ENCODE data around the gene SF3B6.
A peak's percentile ranks its signal among the peaks of the same experiment; 100 is the strongest.
"Not testable (repeated sequence)": the region's sequence is repeated elsewhere in the genome, so short reads cannot be mapped to it uniquely, and the experiment has no call there.

SF3B6 gene

GRCh38 chr2:24049485-24050021 is 26.6 kb downstream of the SF3B6 start, which contains the start of gene FKBP1B:
TSS of gene FKBP1B (plus strand) at chr2:24049741. CDS start at chr2:24049850, 109 bp downstream.
- peak; percentile 52 for DNase-seq

DNA sequence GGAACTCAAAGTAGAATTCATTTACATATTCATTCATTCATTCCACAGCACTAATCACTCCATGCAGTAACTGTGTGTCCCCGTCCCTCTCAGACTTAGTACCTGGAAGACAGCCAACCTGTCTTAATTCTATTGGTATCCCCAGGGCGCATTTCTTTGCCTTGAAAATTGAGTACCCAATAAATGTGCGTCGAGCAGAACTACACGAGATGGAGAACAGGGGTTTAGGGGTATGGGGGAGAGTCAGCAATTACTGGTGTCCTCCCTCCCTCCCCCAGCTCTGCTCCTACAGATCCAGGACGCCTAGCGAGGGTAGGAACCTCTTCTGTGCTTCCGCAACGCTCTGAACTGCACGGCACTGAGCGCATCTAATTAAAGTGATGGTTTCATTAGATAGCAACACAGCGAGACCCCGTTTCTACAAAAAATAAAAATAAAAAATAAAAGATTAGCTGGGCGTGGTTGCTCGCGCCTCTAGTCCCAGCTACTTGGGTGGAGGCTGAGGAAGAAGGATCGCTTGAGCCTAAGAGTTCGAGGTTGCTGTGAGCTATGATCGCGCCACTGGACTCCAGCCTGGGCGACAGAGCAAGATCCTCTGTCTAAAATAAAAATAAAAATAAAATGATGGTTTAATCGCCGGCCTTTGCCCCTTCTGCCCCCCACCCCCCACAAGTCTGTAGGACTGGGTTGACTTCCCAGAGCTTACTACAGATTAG is 27.2 kb downstream of the SF3B6 start:
- no peak for DNase-seq

DNA sequence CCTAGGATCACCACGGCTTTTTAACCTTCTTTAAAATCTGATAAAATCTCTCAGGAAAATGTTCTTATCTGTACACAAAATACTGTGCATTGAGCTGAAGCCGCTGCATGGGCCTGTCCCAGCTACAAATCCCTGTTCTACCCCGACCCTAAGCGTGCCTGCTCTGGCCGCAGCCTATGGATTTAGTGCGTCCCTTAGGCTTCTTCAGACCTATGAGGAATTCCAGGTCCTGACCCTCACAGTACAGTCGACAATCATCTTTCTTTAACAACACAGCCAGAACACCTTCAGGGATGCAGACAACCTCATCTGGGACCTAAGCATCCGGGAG is 28.5 kb downstream of the SF3B6 start:
- DNase-seq: no peak

GRCh38 chr2:24046930-24047702 is 29.0 kb downstream of the SF3B6 start, which contains the start of gene WDCP:
TSS of gene WDCP (minus strand) at chr2:24047391. CDS start at chr2:24039494, 7,897 bp downstream.
- DNase-seq: peak; percentile 94

- DNase-seq: no peak
Observed at GRCh38 chr2:24046599-24046929, 29.6 kb downstream of the SF3B6 start.

DNA sequence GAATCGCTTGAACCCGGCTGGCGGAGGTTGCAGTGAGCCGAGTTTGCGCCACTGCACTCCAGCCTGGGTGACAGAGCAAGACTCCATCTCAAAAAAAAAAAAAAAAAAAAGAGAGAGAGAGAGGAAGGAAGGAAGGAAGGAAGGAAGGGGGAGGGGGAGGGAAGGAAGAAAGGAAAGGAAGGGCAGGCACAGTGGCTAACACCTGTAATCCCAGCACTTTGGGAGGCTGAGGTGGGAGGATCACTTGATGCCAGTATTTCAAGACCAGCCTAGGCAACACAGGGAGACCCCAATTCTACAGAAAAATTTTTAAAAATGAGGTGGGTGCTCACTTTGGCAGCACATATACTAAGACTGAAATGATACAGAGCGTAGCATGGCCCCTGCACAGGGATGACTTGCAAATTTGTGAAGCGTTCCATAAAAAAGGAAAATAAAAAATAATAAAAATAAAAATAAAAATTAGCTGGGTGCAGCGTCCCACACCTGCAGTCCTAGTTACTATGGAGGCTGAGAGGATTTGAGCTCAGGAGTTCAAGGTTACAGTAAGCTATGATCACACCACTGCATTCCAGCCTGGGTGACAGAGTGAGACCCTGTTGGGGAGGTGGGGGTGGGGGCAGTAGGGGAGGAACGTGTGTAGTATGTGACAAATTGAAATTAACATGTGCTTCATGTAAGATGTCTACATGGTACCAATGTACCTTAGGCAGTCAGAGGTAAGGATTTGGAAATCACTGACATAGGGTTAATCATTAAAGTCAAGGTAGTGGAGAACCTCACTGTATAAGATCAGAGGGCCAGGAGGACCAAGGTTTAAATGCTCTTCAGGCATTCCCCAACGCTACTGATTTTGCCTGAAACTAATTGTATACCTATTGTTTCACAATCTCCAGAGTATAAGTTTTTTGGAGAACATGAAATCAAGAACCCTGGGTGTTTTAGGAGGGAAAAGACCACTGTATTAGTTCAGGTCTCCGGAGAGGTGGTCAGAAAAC is 30.3 kb downstream of the SF3B6 start:
- DNase-seq: no peak

- not testable (repeated sequence) for DNase-seq
Observed at GRCh38 chr2:24043133-24043532, 33.0 kb downstream of the SF3B6 start.

DNA sequence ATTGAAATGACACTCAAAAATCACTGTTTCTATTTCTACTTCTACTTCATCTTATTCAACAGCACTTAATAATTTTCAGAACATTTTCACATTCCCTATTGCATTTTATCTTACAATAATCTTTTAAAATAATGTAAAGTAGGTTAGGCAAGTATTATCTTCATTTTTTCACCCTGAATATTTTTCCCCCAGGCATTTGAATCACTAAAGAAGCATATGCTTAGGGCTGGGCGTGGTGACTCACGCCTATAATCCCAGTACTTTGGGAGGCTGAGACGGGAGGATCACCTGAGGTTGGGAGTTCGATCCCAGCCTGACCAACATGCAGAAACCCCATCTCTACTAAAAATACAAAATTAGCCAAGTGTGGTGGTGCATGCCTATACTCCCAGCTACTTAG is 35.6 kb downstream of the SF3B6 start:
- no peak for DNase-seq

DNA sequence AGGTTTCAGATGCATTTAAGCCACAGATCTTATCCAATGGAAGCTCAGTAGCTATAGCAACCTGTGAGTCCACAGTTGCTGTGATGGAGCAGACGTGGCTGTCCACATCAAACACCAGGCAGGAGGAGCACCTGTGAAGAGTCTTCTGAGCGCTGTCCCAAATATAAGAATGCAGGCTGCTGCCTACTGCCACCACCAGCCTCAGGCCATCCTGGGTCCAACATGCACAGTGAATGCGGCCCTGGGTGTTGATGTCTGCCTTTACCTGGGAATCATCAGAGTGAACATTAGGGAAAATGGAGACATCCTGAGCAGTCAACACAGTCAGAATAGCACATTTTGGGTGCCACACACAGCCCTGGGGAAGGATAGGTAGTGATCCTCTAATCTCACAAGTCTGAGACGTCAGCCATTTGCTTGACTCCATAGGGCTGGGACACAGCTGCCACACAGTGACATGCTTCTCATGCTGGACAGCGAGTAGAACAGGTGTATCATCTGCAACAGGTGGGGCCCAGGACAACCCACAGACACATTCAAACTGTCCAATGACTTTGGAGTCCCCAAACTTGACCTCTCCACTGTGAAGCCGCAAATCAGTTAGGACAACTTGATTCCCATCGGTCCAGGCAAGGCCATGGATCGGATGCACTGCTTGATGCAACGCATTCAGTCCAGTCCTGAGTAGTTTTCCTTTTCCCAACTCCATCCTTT is 37.2 kb downstream of the SF3B6 start:
- DNase-seq: no peak

- DNase-seq: no peak
Observed at GRCh38 chr2:24026233-24026632, 49.9 kb downstream of the SF3B6 start.

GRCh38 chr2:24024996-24025663 is 51.0 kb downstream of the SF3B6 start:
- no peak for DNase-seq

DNA sequence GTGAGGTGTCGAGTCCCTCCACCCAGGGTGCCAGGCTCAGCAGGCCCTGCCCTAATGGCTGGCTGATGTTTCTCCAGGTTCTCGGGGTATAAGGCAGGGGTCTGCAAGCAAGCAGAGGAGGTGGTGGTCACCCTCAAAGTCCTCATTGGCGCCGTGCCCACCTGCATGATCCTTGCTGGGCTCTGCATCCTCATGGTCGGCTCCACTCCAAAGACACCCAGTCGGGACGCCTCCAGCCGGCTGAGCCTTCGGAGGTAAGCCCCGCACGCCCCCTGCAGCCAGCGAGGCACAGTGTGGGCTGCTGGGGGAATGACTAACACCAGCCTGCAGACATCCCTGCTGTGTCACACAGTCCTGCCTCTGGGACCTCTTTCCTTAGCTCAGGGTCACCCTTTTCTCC is 52.1 kb downstream of the SF3B6 start:
- DNase-seq: no peak

- no peak for DNase-seq
Observed at GRCh38 chr2:24022975-24023575, 53.1 kb downstream of the SF3B6 start.

DNA sequence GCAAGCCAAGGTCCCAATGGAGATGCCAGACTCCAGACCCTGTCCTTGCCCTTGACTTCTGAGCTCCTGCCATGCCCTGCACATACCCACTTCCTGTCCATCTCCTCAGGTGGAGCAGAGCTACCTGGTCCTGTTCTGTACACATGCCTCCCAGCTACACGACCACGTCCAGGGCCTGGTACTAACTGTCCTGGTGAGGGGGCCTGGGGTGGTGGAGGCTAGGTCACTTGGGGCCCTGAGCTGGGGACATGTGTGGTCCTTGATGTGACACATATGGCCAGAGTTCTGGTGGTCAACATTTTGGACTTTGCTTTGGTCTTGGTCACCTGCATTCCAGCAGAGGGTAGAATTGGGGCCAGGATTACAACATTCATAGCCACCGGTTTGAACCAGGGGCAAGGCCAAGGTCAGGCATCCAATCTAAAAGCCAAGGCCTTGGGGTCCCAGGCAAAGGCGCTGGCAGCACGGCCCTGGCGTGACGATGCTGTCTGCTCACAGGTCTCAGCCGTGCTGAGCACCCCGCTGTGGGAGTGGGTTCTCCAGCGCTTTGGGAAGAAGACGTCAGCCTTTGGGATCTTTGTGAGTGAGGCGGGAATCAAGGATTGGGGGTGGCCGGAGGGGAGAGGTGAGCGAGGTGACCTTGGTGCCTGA is 53.7 kb downstream of the SF3B6 start:
- no peak for DNase-seq

DNA sequence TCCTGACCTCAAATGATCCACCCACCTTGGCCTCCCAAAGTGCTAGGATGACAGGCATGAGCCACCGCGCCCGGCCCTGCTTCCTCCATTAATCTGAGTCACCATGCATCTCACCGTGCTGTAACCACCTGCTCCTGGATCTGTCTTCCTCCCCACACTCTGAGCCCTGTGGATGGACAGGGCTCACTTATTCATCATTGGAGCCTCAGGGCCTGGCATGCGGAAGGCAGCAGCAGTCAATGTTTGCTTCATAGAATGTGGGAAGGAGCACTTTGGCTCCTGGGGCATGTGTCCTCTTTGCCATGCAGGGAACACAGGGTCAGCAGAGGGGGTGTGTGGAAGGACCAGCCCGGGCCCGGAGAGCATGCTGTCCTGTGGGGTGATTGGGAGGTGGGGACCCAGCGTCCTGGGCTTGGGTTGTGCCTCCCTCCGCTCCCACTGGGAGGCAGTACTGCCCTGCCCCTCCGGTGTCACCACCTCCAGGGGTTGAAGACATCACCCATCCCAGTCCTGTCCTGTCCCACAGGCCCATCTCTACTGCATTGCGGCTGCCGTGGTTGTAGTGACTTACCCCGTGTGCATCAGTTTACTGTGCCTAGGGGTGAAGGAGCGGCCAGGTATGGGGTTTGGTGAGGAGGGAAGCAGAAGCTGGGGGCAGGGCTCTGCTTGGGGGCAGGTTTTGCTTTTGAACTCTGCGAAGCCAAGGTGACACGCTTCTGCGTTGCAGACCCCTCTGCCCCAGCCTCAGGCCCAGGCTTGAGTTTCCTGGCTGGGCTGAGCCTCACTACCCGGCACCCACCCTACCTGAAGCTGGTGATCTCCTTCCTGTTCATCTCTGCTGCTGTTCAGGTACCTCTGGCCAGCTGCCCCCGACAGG is 54.8 kb downstream of the SF3B6 start:
- DNase-seq: no peak

GRCh38 chr2:24020244-24020643 is 55.9 kb downstream of the SF3B6 start:
- DNase-seq: no peak

DNA sequence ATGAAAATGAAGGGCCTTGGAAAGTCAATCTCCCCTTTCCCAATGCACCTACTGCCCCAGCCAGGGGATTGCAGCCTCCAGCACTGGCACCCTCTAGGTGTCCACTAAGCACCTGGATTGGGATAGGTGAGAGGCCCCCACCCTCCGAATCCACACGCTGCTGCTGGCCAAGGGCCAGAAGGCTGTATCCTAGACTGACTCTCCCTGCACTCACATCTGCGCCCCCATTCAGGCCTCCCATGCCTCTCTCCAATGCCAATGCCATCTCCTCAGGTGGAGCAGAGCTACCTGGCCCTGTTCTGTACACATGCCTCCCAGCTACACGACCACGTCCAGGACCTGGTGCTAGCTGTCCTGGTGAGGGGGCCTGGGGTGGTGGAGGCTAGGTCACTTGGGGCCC is 56.4 kb downstream of the SF3B6 start:
- no peak for DNase-seq

DNA sequence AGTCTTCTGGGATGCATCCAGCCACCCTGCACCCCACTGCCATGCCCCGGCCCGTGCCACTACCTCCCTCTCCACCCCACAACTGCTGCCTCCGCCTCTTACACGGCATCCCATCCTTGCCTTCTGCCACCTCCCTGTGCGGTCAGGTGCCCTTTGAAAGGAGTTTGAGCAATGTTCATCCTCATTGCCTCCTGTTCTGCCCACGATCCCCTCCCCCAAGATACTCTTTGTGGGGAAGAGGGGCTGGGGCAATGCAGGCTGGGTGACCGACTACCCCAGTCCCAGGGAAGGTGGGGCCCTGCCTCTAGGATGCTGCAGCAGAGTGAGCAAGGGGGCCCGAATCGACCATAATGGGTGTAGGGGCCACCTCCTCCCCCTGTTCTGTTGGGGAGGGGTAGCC is 57.9 kb downstream of the SF3B6 start:
- no peak for DNase-seq

- DNase-seq: no peak
Observed at GRCh38 chr2:24017711-24018110, 58.4 kb downstream of the SF3B6 start.
